Prostate gland (tissue), 2 donors: ENCODE measurements around the gene NPTXR. TPM values are rescaled to one million over a fixed set of nuclear protein-coding genes. Genes with fewer than 3 reads are reported as not detected.

Experiments used
- DNase-seq: peaks from one replicate; pipeline ENCODE4 v3.0.0-alpha.2; 2019; ENCODE audit warnings: low spot score
- H3K27ac ChIP-seq, 2 donors: fragments of 200-600 bp; sonication (generic); 2 replicates each; pipeline ENCODE4 v1.5.1; 2017 to 2019
- H3K27me3 ChIP-seq: fragments of 200-600 bp; sonication (generic); replicated peaks from 2 replicates; pipeline ENCODE4 v1.5.1; 2019; ENCODE audit not compliant: insufficient read depth
- H3K36me3 ChIP-seq, 2 donors: fragments of 200-600 bp; sonication (generic); 1 replicate in 1 of 2; 2 replicates in 1 of 2; pipeline versions ENCODE4 v1.5.1 to v1.8.1; 2017 to 2019
- H3K4me1 ChIP-seq: fragments of 200-600 bp; sonication (generic); replicated peaks from 2 replicates; pipeline ENCODE4 v1.5.1; 2019
- H3K4me3 ChIP-seq, 2 donors: fragments of 200-600 bp; sonication (generic); 2 replicates each; pipeline ENCODE4 v1.5.1; 2017 to 2019
- H3K9me3 ChIP-seq: fragments of 200-600 bp; sonication (generic); 2 replicates; pipeline ENCODE4 v1.5.1; 2017
- POLR2A ChIP-seq: fragments of 450-650 bp; IDR thresholded peaks from one replicate; pipeline ENCODE4 v1.6.1; 2016; ENCODE audit warnings: antibody characterized with exemption, mild to moderate bottlenecking
- POLR2AphosphoS5 ChIP-seq: sonication (generic); formaldehyde crosslinking; IDR thresholded peaks from one replicate; pipeline ENCODE4 v1.6.1; 2017; ENCODE audit warnings: antibody characterized with exemption
- WGBS: methylation state at CpG from one replicate; pipeline ENCODE4 v1.1.5; 2018; 5-methylcytosine and 5-hydroxymethylcytosine counted together
- intact Hi-C: fragments of 100-400 bp; cut with DNase I; formaldehyde crosslinking; loops from one replicate; pipeline ENCODE4 v1.14.2; 2022
- total RNA-seq, 2 donors: library from RNA; depleted of rRNA; stranded (reverse); fragments of >200 nt; gene quantifications; one replicate each; pipeline ENCODE4 v1.1.0, GENCODE V29; 2016
- TF ChIP-seq, protein P1 (sequence below), 4 experiments: fragments of 200-600 bp in 2 of 4; fragments of 450-650 bp in 2 of 4; sonication (generic) in 2 of 4; IDR thresholded peaks; 1 replicate in 3 of 4; 2 replicates in 1 of 4; pipeline ENCODE4 v1.5.1; 2016 to 2019; ENCODE audit warnings: antibody characterized with exemption in 4 of 4, mild to moderate bottlenecking in 2 of 4, moderate library complexity in 2 of 4

Gene NPTXR
- total RNA-seq, 2 donors from 2014 or later, result 12.6 to 36.2 TPM

DNA sequence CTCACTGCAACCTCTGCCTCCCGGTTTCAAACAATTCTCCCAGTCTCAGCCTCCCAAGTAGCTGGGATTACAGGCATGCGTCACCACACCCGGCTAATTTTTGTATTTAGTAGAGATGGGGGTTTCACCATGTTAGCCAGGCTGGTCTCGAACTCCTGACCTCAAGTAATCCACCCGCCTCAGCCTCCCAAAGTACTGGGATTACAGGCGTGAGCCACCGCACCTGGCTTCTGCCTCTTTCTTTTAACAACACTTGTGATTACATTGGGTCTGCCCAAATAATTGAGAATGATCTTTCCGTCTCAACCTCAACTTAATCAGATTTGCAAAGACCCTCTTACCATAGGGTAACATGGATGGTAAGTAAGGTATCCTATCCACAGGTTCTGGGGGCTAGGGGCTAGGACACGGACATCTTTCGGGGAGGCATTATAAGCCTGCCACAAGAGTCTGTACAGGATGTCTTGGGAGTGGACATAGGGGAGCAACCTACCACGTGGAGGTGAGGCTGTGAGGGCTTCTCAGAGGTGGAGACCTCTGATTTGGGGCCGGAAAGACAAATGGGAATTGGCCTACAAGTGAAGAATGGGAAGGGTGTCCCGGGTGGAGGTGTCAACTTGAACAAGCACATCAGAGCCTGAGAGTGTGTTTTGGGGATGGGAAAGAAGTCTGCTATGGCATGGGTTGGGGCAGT is 30.8 kb upstream of the NPTXR start:
- intact Hi-C loops, result loop anchor here (5.0 kb wide), 2 partner anchors 443 to 648 kb away; partner anchors contain the start of genes ATF4 and RPL3
- Histone ChIP-seq H3K4me1 (peaks cover 9% of the 10 kb centered on the region), H3K27me3 (no peaks in the 10 kb centered on the region), H3K4me3 (no peak overlapping the region), H3K9me3 (no peaks in the 10 kb centered on the region), H3K36me3 (no peaks in the 10 kb centered on the region), H3K27ac (no peak overlapping the region)
- DNase-seq, result no peak
- 91% methylated on average over 13 of the region's 13 CpGs for WGBS
- TF ChIP-seq, protein P1, sequence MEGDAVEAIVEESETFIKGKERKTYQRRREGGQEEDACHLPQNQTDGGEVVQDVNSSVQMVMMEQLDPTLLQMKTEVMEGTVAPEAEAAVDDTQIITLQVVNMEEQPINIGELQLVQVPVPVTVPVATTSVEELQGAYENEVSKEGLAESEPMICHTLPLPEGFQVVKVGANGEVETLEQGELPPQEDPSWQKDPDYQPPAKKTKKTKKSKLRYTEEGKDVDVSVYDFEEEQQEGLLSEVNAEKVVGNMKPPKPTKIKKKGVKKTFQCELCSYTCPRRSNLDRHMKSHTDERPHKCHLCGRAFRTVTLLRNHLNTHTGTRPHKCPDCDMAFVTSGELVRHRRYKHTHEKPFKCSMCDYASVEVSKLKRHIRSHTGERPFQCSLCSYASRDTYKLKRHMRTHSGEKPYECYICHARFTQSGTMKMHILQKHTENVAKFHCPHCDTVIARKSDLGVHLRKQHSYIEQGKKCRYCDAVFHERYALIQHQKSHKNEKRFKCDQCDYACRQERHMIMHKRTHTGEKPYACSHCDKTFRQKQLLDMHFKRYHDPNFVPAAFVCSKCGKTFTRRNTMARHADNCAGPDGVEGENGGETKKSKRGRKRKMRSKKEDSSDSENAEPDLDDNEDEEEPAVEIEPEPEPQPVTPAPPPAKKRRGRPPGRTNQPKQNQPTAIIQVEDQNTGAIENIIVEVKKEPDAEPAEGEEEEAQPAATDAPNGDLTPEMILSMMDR (IDR thresholded peaks at IDR 0.05), result no peak
- no peak for TF ChIP-seq POLR2AphosphoS5
- no peak for TF ChIP-seq POLR2A

DNA sequence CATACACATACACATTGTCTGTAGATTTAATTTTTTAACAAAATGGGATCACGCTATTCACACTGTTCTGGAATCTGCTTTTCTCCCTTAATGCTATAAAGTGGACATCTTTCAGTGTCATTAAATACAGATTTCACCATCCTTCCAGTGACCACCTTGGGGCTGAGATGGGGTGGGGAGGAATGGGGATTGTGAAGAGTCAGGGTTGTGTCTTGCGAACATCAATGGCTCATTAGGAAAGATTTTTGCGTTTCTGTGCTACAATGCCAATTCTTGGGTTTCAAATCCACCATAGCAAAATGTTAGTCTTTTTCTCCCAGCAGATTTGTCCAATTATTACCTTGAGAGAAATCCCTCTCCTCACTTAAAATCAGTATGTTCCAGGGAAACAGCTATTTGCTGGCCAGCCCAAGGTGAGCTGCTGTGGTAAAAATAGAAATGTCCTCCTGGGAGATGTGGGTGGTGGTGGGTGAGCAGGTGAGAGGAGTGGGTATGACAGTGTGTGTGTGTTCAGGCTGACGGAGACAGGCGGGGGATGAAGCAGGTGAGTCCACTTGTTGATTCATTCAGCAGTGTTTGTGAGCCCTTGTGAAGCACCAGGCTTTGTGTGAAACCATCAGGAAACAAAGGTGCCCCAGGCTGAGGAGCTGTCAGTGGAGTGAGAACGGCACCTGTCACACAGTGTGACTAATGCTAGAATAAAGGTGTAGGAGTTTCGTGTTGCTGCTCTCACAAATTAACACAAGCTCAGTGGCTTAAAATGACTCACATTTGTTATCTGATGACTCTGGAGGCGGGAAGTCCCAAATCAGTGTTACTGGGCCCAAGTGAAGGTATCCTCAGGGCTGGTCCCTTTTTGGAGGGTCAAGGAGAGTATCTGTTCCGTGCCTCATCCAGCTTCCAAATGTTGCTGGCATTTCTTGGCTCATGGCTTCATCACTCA is 29.9 kb upstream of the NPTXR start:
- DNase-seq, result no peak
- WGBS, result 70% methylated on average over 9 of the region's 9 CpGs
- intact Hi-C loops, result loop anchor here (5.0 kb wide), 2 partner anchors 444 to 649 kb away; partner anchors contain the start of genes ATF4 and RPL3
- peaks cover 9% of the 10 kb centered on the region for H3K4me1 ChIP-seq
- H3K4me3 ChIP-seq, result no peak overlapping the region
- peak overlapping the region; percentile 93 to 94 for H3K27ac ChIP-seq
- TF ChIP-seq, protein P1 (IDR thresholded peaks at IDR 0.05), result no peak
- TF ChIP-seq POLR2AphosphoS5 (no peak), POLR2A (no peak)
- H3K9me3 ChIP-seq, result no peaks in the 10 kb centered on the region
- no peaks in the 10 kb centered on the region for H3K27me3 ChIP-seq
- no peaks in the 10 kb centered on the region for H3K36me3 ChIP-seq

DNA sequence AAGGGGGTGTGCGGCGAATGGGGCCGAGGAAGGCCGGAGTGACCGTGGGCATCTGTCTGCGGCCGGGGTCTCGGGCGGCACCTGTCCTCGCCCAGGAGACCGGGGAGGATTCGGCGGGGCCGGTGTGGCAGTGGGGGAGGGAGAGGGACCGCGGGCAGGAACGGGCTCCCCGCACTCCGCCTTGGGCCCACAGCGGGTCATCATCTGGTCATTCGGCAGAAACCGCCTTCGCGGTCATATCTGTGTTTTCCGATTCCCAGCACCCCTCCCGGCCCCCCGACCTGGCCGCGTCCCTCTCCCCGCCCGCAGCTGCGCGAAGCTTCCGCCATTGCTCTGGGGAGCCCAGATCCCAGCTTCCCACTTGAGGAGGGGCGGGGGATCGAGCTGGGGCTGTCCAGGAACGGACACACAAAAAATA is 29.0 kb upstream of the NPTXR start:
- H3K9me3 ChIP-seq, result no peaks in the 10 kb centered on the region
- H3K27ac ChIP-seq, result peak overlapping the region; percentile 93 to 94
- peaks cover 9% of the 10 kb centered on the region for H3K4me1 ChIP-seq
- no peaks in the 10 kb centered on the region for H3K36me3 ChIP-seq
- peak overlapping the region; percentile 66 to 81 for H3K4me3 ChIP-seq
- TF ChIP-seq, protein P1 (IDR thresholded peaks at IDR 0.05), result no peak
- TF ChIP-seq POLR2A, result peak; percentile 41
- TF ChIP-seq POLR2AphosphoS5, result no peak
- intact Hi-C loops, result loop anchor here (5.0 kb wide), 2 partner anchors 444 to 649 kb away; partner anchors contain the start of genes ATF4 and RPL3
- peak; percentile 36 for DNase-seq
- H3K27me3 ChIP-seq, result no peaks in the 10 kb centered on the region
- WGBS, result under 1% methylated on average over 36 of the region's 37 CpGs

DNA sequence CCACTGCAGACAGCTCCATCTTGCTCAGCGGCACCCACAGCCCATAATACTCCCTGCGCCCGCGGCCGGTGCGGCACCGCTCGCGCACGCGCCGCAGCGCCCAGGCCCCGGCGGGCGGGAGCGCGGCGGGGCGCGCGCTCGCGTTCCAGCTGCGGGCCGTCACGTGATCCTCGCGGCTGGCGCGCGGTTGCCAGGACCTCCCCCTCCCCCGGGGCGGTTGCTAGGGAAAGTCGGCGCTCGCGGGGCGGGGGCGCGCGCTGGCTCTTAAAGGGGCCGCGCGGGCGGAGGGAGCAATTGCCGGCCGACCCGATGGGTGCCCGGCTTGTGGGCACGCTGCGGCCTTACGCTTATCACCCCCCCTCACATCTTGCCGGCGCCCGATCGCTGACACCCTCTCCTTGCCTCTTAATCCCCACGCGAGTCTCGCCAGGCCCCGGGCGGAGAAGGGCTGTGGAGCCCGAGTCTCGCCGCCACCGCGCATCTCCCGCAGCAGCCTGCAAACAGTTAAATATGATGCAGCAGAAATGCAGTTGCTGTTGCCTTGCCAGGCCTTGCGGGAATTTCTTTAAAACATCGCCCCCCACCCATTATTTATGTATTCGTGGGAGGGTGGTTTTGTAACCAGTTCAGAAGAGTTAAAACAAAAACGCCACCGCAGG is 28.5 kb upstream of the NPTXR start, which contains the start of gene CBX6:
TSS of gene CBX6 (minus strand) at position 45 of the 659 bp plus-strand sequence. CDS start at position 19, 26 bp downstream.
- H3K4me3 ChIP-seq, result peak within 1 kb of the TSS; percentile 66 to 81
- H3K36me3 ChIP-seq, result no peaks in the 10 kb centered on the region
- H3K27me3 ChIP-seq, result no peaks in the 10 kb centered on the region
- intact Hi-C loops, result loop anchor here (5.0 kb wide), 2 partner anchors 445 to 650 kb away; partner anchors contain the start of genes ATF4 and RPL3
- peak; percentile 93 for DNase-seq
- H3K4me1 ChIP-seq, result peaks cover 9% of the 10 kb centered on the region
- H3K27ac ChIP-seq, result peak within 1 kb of the TSS; percentile 93 to 94
- WGBS, result 1% methylated on average over 70 of the region's 73 CpGs
- TF ChIP-seq, protein P1 (IDR thresholded peaks at IDR 0.05), result peak in 2 of 4 experiments; percentile 14 to 16
- TF ChIP-seq POLR2A, result peak; percentile 60
- peak; percentile 80 for TF ChIP-seq POLR2AphosphoS5
- H3K9me3 ChIP-seq, result no peaks in the 10 kb centered on the region
